Lower leg skin (tissue), 3 donors: ENCODE data around the gene PTPRN2.

Experiments
- POLR2A ChIP-seq, 2 donors: fragments of 450-650 bp; IDR thresholded peaks; one replicate each; pipeline ENCODE4 v1.6.1; 2016 to 2017; ENCODE audit warnings: antibody characterized with exemption in 2 of 2, mild to moderate bottlenecking in 1 of 2, moderate library complexity in 1 of 2
- TF ChIP-seq, protein P1 (sequence below), 3 donors: fragments of 450-650 bp; IDR thresholded peaks; one replicate each; pipeline ENCODE4 v1.5.1; 2016; ENCODE audit warnings: antibody characterized with exemption in 3 of 3, mild to moderate bottlenecking in 3 of 3, moderate library complexity in 2 of 3

DNA sequence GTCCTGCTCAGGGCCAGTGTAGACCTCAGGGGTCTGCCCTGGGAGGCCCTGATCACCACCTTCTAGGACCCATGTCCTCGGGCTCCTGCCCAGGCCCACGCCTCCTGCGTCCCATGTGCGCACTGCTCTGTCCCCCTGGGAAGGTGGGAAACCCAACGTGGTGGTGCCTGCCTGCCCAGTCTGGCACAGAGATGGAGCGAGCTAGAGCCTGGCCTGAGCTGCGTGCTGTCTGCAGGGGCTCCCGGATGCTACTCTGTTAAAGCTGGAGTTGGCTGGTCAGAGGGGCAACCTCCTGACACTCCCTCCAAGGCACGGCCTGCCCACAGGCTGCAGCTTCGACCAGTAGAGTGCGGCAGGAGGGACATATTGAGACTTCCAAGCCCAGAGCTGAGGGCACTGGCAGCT, 1079.1 kb downstream of the PTPRN2 start:
- no peak for TF ChIP-seq POLR2A (IDR thresholded peaks at IDR 0.05)
- TF ChIP-seq, protein P1, sequence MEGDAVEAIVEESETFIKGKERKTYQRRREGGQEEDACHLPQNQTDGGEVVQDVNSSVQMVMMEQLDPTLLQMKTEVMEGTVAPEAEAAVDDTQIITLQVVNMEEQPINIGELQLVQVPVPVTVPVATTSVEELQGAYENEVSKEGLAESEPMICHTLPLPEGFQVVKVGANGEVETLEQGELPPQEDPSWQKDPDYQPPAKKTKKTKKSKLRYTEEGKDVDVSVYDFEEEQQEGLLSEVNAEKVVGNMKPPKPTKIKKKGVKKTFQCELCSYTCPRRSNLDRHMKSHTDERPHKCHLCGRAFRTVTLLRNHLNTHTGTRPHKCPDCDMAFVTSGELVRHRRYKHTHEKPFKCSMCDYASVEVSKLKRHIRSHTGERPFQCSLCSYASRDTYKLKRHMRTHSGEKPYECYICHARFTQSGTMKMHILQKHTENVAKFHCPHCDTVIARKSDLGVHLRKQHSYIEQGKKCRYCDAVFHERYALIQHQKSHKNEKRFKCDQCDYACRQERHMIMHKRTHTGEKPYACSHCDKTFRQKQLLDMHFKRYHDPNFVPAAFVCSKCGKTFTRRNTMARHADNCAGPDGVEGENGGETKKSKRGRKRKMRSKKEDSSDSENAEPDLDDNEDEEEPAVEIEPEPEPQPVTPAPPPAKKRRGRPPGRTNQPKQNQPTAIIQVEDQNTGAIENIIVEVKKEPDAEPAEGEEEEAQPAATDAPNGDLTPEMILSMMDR (IDR thresholded peaks at IDR 0.05), result no peak
